Stimulated activated CD8-positive, alpha-beta memory T cell treated with anti-CD3 and anti-CD28 coated beads, Interleukin-15, amount 100 ng/mL, for 4 hours (primary cell): ENCODE results near the gene SELENOS.

Experiments used
- DNase-seq, 2 donors: peaks; one replicate each; pipeline ENCODE4 v3.0.0-alpha.2; 2020; ENCODE audit warnings: low read depth in 2 of 2

Gene SELENOS

GRCh38 chr15:101276501-101277037, 716 bp downstream of the SELENOS start:
- DNase-seq = no peak

- DNase-seq = no peak
Measured at GRCh38 chr15:101275018-101275417, 2.3 kb downstream of the SELENOS start.

GRCh38 chr15:101273534-101273933, 3.8 kb downstream of the SELENOS start:
- no peak for DNase-seq

- DNase-seq = no peak
Measured at GRCh38 chr15:101272584-101272983, 4.7 kb downstream of the SELENOS start.

- DNase-seq = no peak
Measured at GRCh38 chr15:101269479-101270223, 7.6 kb downstream of the SELENOS start.

- DNase-seq = no peak
Measured at GRCh38 chr15:101267320-101268104, 9.8 kb downstream of the SELENOS start.

GRCh38 chr15:101266787-101267186, 10.5 kb downstream of the SELENOS start:
- DNase-seq = no peak

- no peak for DNase-seq
Measured at GRCh38 chr15:101266034-101266433, 11.3 kb downstream of the SELENOS start.

GRCh38 chr15:101264911-101265641, 12.2 kb downstream of the SELENOS start:
- DNase-seq = no peak

GRCh38 chr15:101264011-101264410, 13.3 kb downstream of the SELENOS start:
- DNase-seq = no peak

- DNase-seq = no peak
Measured at GRCh38 chr15:101262551-101262950, 14.7 kb downstream of the SELENOS start.

- peak in 1 of 2 donors; percentile 18 for DNase-seq
Measured at GRCh38 chr15:101258238-101259144, 18.8 kb downstream of the SELENOS start.

GRCh38 chr15:101256757-101257156, 20.5 kb downstream of the SELENOS start:
- no peak for DNase-seq

GRCh38 chr15:101255615-101256241, 21.6 kb downstream of the SELENOS start:
- DNase-seq = no peak

- DNase-seq = no peak
Measured at GRCh38 chr15:101255051-101255395, 22.3 kb downstream of the SELENOS start.

GRCh38 chr15:101254157-101255050, 22.9 kb downstream of the SELENOS start:
- DNase-seq = no peak

- no peak for DNase-seq
Measured at GRCh38 chr15:101252836-101253235, 24.4 kb downstream of the SELENOS start.

GRCh38 chr15:101251830-101252820, 25.2 kb downstream of the SELENOS start, which contains the start of gene CHSY1:
Gene CHSY1, minus strand, starts transcription at chr15:101252048. Its CDS starts 592 bp downstream, at chr15:101251456.
- peak; percentile 73 to 80 for DNase-seq
